Pons (tissue), 1 donor: ENCODE measurements around the gene ABCA9.
"Not testable (repeated sequence)": the region's sequence is repeated elsewhere in the genome, so short reads cannot be mapped to it uniquely, and the experiment has no call there.

Experiments used
- DNase-seq: peaks from one replicate; pipeline ENCODE4 v3.0.0-alpha.2; 2016; ENCODE audit warnings: low spot score

The ABCA9 gene

DNA sequence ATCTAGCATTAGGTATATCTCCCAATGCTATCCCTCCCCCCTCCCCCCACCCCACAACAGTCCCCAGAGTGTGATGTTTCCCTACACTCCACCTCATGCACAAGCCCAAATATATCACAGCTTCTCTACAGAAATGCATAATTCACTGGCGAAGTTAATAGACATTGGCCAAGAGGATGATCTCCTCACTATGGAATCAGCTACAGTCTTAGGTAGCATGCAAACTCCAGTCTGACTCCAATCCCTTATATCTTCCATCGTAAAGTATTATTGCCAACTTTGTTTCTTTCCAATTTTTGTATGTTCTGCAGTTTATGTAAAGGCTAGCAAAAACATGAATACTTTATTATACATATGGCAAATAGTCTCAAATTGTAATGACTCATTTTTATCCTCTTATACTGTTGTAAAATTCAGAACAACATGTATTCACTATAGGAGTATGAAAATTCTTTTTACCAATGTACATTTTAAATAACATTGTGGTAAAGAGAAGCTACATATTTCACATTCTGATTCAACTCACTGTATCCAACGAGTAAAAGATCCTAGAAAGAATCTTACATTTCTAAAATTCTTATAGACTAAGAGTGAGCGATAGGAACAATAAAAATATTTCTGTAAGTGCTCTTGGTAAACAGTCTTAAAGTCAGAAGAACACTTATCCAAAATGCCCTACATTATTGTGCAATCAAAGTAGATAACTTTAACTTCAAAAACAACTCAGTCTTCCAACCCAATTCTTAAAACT is 106.4 kb downstream of the ABCA9 start:
- peak; percentile 38 for DNase-seq

DNA sequence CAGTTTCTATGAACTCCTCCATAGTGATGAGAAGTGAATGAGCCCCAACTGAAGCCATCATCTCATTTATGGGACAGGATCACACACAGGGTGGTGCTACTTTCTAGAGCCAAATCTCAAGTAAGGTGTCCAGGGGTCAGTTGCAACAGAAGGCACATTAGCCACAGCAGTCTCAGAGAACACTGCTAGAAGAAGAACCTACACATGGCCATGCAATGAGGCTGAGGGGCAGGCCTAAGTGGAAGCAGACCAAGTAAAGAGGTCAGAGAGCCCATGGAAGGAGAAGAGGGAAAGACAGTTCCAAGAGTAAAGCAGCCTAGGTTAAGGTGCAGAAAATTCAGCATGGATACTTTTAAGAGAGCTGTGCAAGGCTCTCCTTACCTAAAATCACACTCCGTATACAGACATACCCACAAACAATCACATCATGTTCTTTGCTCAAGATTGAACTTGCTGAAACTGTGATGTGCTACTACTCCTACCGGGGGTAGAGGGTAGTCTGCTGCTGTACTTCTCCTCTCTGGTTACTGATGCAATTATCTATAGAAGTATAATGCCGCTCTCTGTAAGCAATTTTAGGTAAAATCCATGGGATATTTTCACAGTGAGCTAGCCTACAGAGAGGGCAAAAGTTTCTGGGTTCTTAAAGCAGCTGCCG is 107.3 kb downstream of the ABCA9 start:
- DNase-seq: peak; percentile 47

DNA sequence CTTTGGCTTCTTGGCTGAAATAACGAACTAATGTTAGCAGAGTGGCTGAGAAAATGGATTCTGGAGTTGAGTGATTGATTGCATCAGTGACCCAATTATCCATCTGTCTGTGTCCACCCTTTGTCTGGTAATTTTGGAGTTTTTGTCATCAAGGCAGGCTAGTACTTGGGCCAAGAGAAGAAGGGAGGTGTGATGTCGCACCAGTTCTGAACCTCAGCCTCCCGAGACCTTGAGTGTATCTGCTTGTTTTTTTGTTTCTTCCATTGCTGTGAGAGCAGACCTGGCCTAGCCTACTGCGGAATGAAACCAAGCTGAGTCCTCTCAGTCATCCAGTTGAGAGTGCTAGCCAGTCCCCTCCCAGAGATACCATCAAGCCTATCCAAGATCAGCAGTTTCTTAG is 110.0 kb downstream of the ABCA9 start:
- no peak for DNase-seq

DNA sequence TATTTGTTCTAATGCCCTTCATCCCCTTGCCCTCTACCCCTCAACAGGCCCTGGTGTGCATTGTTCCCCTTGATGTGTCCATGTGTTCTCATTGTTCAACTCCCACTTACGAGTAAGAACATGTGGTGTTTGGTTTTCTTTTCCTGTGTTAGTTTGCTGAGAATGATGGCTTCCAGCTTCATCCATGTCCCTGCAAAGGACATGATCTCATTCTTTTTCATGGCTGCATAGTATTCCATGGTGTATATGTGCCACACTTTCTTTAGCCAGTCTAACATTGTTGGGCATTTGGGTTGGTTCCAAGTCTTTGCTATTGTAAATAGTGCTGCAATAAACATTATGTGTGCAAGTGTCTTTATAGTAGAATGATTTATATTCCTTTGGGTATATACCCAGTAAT is 112.9 kb downstream of the ABCA9 start:
- not testable (repeated sequence) for DNase-seq

DNA sequence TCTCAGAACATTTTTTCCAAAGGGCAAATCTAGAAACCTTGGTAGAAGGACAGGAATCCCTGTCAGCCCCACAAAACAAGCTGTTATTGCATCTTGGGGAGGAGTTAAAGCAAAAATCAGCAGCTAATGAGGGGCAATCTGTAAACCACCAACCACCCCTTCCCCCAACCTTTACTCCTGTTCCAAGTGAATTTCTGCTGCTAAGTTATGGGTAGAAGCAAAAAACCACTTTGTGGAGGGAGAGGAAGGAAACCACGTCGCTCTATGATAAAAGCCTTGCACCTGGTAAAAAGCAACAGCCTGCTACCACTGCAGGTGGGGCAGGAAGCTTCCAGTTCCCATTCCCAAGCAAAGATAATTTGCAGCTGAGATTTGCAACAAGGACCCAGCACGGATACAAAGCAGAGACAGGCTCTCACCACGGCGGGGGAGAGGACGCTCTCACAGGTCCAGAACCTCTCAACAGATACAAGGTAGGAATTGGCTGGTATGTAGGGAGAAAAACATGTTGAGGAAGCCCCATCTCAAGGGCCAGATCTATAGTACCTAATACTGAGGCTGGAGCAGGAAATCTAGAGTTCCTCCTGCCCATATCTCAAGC is 116.2 kb downstream of the ABCA9 start:
- no peak for DNase-seq

DNA sequence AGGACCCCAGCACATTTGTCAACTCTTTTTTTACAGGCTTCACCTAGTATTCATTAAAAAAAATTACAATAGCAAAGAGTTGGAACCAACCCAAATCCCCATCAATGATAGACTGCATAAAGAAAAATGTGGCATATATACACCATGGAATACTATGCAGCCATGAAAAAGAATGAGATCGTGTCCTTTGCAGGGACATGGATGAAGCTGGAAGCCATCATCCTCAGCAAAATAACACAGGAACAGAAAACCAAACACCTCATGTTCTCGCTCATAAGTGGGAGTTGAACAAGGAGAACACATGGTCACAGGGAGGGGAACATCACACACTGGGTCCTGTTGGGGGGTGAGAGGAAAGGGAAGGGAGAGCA is 116.9 kb downstream of the ABCA9 start:
- not testable (repeated sequence) for DNase-seq

DNA sequence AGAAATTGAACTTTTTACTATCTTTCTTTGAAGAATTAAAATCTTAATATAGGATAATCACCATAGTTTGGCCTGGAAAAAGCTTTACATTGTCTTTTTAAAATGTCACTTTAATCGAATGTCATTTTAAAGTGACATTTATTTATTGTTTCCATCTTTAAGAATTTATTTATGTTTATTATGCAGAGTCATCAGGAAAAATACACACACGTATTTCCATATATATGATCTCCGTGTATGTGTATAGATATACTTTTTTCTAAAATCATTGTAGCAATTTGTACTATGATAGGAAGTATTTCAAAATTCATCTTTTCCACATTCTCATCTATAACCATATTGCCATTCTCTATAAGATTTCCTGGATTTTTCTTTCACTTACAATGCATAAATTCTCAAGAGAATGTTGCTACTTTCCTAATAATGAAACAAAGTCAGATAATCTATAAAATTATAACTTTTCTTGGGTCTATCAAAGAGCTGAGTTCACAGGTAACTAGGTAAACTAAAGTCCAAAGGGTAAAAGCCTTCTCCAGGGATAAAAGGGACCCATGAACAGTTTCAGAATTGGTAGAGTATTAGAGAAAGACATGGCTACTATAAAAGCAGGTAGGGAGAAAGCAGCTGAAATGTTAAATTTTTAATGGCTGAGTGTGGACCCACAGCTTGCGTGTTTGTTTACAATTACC is 117.5 kb downstream of the ABCA9 start:
- no peak for DNase-seq

DNA sequence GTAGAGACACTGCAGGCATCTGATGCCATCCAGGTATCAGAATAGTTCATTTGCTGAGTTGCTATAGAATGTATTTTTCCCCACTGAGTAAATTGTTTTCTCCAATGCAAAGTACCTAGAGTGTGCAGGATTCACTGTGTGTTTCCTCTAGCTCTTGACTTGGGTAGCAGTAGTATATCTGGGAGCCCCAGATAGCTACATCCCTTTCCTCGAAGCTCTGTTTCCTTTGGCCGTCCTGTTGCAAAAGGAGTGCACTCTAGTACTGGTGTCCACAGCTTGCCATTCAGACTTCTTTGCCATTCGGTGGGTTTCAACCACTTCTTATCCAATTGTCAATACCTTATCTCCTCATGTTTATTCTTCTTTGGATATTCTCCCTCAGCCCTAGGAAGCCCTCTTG is 118.3 kb downstream of the ABCA9 start:
- DNase-seq: no peak

DNA sequence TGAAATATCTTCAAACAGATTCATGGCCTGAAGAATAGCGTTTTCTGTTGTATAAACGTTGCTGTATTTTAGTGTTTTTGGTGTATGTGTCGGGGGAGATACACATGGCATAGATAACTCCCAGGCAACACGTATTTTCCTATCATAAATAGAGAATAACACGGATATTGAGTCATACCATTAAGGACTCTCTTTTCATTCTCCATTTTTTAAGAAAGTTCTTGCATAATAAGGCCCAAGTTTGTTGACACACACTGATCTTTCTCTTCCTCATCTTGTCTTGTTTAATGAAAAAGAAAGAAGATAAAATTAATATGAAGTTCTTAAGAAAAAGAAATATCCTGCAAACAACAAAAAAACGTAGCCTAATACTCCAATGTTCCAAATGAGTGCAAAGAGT is 119.0 kb downstream of the ABCA9 start:
- no peak for DNase-seq

DNA sequence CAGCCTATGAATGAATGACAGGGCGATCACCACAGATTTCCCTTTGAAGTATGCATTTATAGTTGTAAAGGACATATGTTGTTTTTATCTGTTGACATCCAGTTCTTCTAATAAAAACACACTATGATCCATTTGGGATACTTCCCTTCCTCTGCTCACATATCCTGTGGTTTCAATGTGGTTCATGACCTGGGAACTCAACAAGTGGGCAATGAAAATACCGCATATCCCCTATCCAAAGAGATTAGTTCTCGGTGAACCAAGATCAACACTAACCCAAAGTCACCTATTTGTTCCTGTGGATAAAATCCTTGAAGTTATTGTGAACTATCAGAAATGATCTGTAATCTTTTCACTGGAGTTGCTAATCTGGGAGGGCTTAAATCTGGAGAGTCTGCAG is 121.5 kb downstream of the ABCA9 start:
- DNase-seq: no peak

DNA sequence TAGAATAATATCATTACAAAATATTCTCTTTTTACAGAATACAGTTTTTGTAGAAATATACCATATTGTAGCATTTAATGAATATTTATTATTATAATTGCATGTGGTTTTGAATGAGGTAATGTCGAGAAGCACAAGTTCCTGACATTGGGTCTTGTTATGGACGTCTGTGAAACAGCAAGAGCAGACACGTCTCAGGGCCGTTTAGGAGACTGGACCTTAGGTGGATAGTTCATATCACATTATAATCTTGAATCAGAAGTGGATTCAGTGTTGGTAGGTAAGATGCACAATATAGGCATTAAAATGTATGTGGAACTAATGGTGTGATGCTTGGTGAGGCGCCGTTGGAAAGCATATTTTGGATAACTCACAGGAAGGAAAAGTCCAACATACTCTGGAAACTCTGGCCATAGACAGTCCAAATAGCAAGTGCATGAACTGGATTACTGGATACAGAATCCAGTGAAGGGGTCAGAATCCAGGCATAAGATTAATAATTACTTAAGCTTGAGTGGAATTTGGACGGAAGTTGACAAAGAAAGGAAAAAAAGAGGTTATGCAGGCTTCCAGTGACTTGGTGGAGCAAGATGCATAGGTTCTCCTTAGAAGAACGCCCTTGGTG is 122.7 kb downstream of the ABCA9 start:
- no peak for DNase-seq

DNA sequence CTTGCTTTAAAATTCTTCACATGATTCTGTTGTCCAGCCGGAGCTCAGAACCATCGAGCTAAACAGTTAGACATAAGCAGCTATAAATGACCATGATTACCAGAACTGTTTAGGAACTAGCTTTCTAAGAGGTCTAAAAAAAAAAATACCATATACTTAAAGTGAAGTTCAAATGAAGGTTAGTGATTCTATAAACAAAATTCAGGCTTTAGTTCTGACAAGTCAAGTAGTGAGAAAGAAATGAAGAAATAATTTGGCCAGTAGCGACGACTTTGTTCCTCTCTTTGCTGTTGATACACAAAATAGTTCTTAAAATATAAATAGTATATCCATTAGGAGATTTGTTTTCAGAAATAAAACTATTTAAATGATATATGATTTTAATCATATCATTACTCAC is 133.2 kb downstream of the ABCA9 start:
- no peak for DNase-seq

DNA sequence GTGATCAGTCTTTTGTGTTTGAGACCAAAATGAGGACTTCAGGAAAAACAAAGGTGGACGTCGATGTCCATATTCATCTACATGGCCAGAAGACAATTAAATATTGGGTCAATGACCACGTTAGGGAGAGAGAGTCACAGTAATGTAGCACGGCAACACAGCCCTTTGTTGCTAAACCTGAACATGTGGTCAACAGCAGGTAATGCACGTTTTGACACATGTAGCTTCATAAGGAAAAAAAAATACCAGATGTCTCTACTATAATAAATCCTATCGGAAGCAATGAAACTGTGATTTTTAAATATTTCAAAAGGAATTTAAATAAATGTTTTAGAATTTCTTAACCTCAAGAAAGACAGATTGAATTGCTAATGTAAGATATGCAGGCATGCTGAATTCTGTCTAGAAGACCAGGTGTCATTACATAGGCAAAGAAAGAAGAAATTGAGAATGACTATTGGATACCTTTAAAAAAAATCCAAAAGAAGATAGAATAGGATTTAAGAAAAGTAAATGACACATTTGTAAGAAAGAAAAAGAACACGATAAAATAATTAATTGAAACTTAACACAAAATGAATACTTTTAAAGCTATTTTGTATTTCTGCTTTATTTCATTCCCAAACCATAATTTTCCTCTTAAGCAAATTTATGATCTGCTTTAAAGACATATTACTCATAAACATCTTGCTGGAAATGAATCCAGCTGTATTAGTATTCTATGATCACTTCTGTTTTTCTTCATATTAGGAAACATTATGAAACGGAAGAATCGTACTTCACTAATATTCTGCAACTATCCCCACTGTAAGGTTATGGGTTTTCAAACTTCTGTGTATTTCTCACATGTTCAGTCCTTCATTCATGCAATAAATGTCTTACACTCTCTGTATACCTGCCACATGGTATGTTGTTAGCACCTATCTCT is 135.7 kb downstream of the ABCA9 start:
- DNase-seq: no peak
